Stimulated activated CD8-positive, alpha-beta memory T cell treated with anti-CD3 and anti-CD28 coated beads, Interleukin-7, amount 100 ng/mL, for 4 hours (primary cell): ENCODE results near the gene PNMA8B.

Experiments used
- DNase-seq, 2 donors: peaks; one replicate each; pipeline ENCODE4 v3.0.0-alpha.2; 2020; ENCODE audit warnings: low read depth in 2 of 2

Gene PNMA8B

DNA sequence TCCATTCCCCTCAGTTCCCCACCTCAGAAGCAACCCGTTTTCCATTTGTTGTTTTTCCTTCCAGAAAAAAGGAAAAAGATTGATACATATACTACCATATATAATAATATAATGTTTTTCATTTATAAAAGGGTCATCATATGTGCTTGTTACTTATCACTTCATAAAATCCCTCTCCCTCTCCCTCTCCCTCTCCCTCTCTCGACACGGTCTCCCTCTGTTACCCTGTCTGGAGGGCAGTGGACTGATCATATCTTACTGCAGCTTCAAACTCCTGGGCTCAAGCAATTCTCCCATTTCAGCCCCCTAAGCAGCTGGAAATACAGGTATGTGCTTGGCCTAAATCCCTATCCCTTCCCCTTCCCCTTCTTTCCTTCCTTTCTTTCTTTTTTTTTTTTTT is 41.4 kb downstream of the PNMA8B start:
- DNase-seq, result no peak

- DNase-seq, result no peak
Measured at GRCh38 chr19:46453661-46454060, 42.0 kb downstream of the PNMA8B start.

DNA sequence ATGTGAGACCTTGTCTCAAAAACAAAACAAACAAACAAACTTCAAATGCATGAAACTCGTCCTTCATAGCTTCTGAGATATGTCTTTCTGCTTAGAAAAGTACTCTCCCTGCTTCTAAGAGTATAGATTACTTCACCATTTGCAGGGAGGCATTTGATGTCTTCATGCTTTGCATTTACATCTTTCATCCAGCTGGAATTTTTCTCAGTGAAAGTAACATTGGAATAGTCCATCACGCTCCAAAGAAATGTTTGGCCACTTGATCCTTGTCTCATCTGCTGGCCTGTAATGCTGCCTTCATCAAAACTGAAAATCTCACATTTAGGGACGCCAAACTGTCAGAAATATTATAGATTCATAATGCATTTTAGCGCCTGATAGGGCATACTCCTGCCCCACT is 43.5 kb downstream of the PNMA8B start:
- no peak for DNase-seq

DNA sequence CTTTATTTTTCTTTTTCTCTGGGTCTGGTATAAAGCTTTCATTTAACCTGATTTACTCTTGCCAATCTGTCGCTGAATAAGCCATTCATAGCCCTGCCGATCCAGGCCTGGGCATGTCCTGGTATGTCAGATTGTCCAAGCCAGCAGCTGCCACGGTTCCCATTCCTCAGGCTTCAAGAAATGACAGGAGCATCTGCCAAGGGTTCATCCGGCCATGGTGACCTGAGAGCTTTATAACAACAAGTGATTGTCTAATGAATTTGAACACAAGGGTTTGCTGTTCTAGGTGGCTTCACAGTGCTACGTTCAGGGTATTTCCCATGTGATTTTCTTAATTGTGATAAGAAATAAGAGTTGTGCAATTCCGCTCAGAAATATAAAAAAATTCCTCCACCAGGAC is 44.3 kb downstream of the PNMA8B start:
- no peak for DNase-seq

DNA sequence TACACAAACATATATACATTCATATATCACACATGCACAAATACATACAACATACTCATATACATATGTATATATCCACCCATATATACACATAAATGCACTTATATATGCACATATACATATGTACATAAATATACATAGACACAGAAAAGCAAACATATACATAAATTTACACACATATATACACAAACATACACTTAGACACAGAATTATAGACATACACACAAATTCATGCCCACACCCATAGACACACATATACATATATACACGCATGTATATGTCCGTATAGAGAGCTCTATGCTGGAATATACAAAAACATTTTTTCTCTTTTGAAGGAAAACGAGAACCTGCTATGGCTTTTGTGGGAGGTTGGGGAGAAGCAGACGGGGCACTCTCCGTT is 44.9 kb downstream of the PNMA8B start:
- no peak for DNase-seq

- DNase-seq, result no peak
Measured at GRCh38 chr19:46449228-46449627, 46.4 kb downstream of the PNMA8B start.

DNA sequence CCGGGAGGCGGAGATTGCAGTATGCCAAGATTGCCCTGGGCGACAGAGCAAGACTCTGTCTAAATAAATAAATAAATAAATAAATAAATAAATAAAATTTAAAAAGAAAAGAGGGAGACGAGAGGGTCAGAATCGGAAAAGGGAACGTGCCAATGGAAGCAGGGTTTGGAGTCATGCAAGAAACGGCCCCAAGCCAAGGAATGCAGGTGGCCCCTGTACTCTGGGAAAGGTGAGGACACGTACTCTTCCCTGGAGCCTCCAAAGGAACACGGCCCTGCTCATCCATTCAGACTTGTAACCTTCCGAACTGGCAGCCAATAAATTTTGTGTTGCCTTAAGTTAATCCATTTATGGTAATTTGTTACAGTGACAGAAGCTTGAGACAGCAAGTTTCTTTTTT is 47.1 kb downstream of the PNMA8B start:
- no peak for DNase-seq

DNA sequence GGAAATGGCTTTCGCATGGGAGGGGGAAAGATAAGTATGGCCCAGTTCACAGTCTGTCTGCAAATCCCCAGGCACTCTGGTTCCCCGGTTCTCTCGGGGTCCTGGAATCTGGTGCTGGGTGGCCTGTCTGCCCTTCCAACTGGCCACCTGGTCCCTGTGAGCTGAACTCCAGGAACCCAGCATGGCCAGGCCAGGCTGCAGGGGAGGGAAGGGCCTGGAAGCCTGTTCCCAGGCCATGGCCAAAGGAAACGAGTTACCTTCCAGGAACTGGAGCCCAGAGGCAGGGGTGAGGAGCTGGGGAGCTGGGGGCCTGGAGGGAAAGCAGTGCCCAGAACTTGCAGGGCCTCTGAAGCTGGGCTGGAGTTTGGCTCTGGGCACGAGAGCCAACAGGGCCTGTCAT is 47.8 kb downstream of the PNMA8B start:
- no peak for DNase-seq

GRCh38 chr19:46447006-46447405 is 48.7 kb downstream of the PNMA8B start:
- DNase-seq, result no peak

GRCh38 chr19:46446021-46446420 is 49.6 kb downstream of the PNMA8B start:
- DNase-seq, result no peak

- no peak for DNase-seq
Measured at GRCh38 chr19:46442808-46443450, 52.7 kb downstream of the PNMA8B start.

DNA sequence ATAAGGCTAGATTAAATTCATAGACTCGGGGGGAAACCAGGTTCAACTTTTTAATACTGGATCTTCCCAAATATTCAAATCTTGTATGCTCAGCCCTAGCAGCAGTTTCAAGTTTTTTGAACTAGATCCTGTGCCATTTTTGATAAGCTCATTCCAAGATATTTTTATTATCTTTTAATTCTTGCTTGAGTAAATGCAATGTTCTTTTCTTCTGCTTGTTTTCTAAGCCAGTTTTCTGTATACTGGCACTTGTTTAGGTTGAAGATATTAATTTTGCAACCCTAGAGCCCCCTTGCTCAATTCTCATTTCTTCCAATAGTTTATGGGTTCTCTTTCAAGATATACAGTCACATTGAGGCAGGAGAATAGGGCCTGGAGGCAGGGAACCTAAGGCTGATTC is 53.8 kb downstream of the PNMA8B start:
- DNase-seq, result no peak
